ENCODE results near the gene MAP3K15. TPM values are rescaled to one million over a fixed set of nuclear protein-coding genes. Genes with fewer than 3 reads are reported as not detected.

The MAP3K15 gene
- total RNA-seq, 1 donor from 2014 or later: 1.2 TPM

DNA sequence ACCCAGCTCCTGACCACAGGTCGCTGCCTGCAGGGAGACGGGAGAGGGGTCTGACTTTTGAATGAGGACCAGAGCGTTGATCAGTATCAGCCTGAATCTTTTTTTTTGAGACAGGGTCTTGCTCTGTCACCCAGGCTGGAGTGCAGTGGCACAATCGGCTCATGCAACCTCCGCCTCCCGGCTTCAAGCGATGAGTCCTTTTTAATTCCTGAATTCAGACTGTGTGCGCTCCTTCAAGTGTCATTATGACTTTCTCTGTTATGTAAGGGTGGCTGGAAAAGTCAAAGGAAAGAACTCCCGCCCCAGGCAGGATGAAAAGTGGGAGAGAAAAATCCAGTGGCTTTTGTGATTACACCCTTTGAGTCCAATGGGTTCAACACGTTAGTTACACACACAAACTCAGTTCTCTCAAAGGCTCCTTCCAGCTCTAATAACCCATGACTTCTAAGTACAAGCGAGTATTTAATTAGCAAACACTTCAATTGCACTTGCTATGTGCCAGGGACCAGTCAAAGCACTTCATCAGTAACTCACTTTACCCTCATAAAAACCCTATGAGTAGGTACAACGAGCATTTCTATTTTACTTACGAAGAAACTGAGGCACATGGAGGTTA, 127.1 kb downstream of the MAP3K15 start:
- no peak overlapping the region for H3K4me3 Mint-ChIP-seq
- TF ChIP-seq, protein P1, sequence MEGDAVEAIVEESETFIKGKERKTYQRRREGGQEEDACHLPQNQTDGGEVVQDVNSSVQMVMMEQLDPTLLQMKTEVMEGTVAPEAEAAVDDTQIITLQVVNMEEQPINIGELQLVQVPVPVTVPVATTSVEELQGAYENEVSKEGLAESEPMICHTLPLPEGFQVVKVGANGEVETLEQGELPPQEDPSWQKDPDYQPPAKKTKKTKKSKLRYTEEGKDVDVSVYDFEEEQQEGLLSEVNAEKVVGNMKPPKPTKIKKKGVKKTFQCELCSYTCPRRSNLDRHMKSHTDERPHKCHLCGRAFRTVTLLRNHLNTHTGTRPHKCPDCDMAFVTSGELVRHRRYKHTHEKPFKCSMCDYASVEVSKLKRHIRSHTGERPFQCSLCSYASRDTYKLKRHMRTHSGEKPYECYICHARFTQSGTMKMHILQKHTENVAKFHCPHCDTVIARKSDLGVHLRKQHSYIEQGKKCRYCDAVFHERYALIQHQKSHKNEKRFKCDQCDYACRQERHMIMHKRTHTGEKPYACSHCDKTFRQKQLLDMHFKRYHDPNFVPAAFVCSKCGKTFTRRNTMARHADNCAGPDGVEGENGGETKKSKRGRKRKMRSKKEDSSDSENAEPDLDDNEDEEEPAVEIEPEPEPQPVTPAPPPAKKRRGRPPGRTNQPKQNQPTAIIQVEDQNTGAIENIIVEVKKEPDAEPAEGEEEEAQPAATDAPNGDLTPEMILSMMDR (conservative IDR thresholded peaks at IDR 0.05): no peak
- no peak for DNase-seq (ENCODE audit: low read depth, low spot score)
- no peaks in the 10 kb centered on the region for H3K36me3 Mint-ChIP-seq (ENCODE audit: low read depth)
- peaks cover 3% of the 10 kb centered on the region for H3K9me3 Mint-ChIP-seq
- H3K4me1 Mint-ChIP-seq: no peaks in the 10 kb centered on the region
- H3K27me3 Mint-ChIP-seq (ENCODE audit: low read depth): no peaks in the 10 kb centered on the region
- H3K27ac Mint-ChIP-seq (ENCODE audit: unreplicated experiment): no peak overlapping the region

DNA sequence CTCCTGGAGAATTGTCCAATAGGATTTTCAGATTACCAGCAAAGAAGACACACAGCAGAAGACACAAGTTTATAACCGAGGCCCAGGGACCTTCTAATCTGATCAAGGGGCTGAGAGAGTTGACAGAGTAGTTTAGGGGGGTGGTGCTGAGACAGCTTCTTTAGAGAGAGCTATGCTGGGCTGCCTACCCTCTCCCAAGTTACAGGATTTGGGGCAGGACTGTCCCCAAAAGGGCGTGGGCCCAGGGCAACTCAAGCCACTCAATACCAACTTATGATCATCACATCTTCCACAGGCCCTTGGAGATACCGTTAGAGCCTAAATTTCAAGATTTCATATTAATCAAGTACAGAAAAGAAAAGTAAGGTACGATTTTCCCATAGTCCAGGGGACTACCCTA, 128.6 kb downstream of the MAP3K15 start:
- DNase-seq (ENCODE audit: low read depth, low spot score): no peak
- no peaks in the 10 kb centered on the region for H3K27me3 Mint-ChIP-seq (ENCODE audit: low read depth)
- H3K27ac Mint-ChIP-seq (ENCODE audit: unreplicated experiment): no peak overlapping the region
- H3K9me3 Mint-ChIP-seq: peaks cover 3% of the 10 kb centered on the region
- no peaks in the 10 kb centered on the region for H3K36me3 Mint-ChIP-seq (ENCODE audit: low read depth)
- H3K4me3 Mint-ChIP-seq: no peak overlapping the region
- no peaks in the 10 kb centered on the region for H3K4me1 Mint-ChIP-seq
- TF ChIP-seq, protein P1 (conservative IDR thresholded peaks at IDR 0.05): no peak

DNA sequence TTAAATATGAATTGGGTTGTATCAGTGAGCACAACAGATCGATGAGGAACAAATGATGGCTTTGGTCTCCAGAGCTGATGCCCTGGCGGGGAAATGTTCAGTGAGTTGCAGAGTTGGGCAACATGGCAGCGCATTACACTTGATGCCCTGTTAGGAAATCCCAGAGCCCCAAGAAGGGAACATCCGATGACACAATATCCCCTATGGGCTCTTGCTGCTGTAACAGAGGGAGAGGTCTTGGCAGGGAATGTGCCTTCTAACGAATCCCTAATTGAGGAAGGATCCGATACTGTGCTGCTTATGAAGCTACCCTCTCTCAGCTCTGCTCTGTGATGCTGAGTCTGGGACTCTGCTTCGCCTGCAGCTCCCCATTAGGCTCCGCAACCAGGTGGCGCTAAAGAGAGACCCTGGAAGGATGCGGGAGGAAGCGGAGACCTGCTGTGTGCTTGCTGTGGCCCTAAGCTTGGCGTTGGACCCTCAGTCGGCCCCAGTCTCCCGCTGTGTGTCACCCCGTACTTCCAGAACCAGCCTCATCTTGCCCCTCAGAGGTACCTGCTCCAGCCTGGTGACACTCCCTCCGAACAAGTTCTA, 132.7 kb downstream of the MAP3K15 start:
- TF ChIP-seq, protein P1 (conservative IDR thresholded peaks at IDR 0.05): peak; percentile 60
- Mint-ChIP-seq H3K27ac (ENCODE audit: unreplicated experiment) (no peak overlapping the region), H3K9me3 (peaks cover 3% of the 10 kb centered on the region), H3K4me3 (no peak overlapping the region), H3K36me3 (ENCODE audit: low read depth) (no peaks in the 10 kb centered on the region), H3K4me1 (no peaks in the 10 kb centered on the region), H3K27me3 (ENCODE audit: low read depth) (no peaks in the 10 kb centered on the region)
- peak; percentile 61 for DNase-seq (ENCODE audit: low read depth, low spot score)

DNA sequence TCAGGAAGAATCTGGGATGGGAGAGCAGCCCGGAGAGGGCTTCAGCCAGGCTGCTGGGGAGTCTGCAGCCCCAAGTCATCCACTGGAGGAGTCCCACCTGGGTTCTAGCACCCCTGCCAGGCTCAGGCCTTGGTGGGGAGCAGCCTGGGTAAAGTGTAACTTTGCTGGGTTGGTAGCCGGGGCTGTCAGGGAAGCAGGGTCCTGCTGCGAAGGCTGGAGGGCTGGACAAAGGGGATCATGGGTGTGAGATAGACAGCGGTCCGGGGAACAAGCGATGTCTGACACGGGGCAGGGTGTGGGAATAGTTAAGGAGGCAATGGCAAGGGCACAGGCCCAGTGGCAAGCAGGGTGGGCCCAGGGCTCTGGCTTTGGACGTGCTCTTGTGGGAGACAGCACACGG, 134.0 kb downstream of the MAP3K15 start:
- DNase-seq (ENCODE audit: low read depth, low spot score): no peak
- no peaks in the 10 kb centered on the region for H3K36me3 Mint-ChIP-seq (ENCODE audit: low read depth)
- no peaks in the 10 kb centered on the region for H3K4me1 Mint-ChIP-seq
- H3K27me3 Mint-ChIP-seq (ENCODE audit: low read depth): no peaks in the 10 kb centered on the region
- TF ChIP-seq, protein P1 (conservative IDR thresholded peaks at IDR 0.05): no peak
- H3K9me3 Mint-ChIP-seq: peaks cover 3% of the 10 kb centered on the region
- H3K4me3 Mint-ChIP-seq: no peak overlapping the region
- no peak overlapping the region for H3K27ac Mint-ChIP-seq (ENCODE audit: unreplicated experiment)

DNA sequence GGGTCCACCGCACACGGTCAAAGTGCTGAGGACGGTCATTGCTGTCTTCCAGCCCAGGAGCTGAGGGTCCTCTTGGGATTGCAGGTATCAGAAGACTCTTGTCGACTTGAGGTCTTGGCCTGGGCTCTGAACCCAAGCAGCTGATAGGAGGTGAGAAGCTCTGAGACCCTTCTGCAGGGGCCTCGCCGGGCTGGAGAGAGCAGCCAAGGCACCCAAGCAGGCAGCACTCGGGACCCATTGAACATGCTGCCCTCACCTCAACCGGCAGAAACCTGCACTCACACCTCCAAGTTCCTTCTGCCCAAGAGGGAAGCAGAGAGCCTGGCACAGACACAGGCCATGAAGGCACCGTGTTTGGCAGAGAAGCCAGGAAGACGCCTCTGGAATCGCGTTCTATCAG, 137.5 kb downstream of the MAP3K15 start:
- no peak overlapping the region for H3K27ac Mint-ChIP-seq (ENCODE audit: unreplicated experiment)
- no peaks in the 10 kb centered on the region for H3K27me3 Mint-ChIP-seq (ENCODE audit: low read depth)
- H3K36me3 Mint-ChIP-seq (ENCODE audit: low read depth): no peaks in the 10 kb centered on the region
- H3K9me3 Mint-ChIP-seq: no peaks in the 10 kb centered on the region
- H3K4me3 Mint-ChIP-seq: no peak overlapping the region
- DNase-seq (ENCODE audit: low read depth, low spot score): no peak
- TF ChIP-seq, protein P1 (conservative IDR thresholded peaks at IDR 0.05): no peak
- H3K4me1 Mint-ChIP-seq: peaks cover under 1% of the 10 kb centered on the region
